ENCODE data around the gene VMP1.

The VMP1 gene

GRCh38 chr17:59707149-59707970, at the start of gene VMP1, which contains the start of gene PTRH2:
Gene VMP1 (plus strand): TSS chr17:59707654. CDS start chr17:59731447, 23,793 bp downstream.
Gene PTRH2 (minus strand): TSS chr17:59707430. CDS start chr17:59697978, 9,452 bp downstream.
- DNase-seq = peak; percentile 93

DNA sequence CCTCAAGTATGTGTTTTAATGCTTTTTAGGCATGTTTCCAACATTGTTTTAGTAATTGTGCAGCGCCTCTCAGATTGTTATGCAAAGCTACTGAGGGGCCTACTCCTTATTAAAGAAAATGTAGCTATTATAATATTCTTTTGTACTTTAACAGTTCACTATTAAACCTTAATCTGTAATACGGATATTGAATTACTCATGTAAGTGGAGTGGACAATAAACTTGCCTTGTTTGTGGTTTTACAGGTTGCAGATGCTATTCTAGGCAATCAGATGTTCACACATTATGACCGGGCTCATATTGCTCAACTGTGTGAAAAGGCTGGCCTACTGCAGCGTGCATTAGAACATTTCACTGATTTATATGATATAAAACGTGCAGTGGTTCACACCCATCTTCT, 41.2 kb upstream of the VMP1 start:
- DNase-seq = no peak

GRCh38 chr17:59668816-59669215, 38.6 kb upstream of the VMP1 start:
- no peak for DNase-seq

DNA sequence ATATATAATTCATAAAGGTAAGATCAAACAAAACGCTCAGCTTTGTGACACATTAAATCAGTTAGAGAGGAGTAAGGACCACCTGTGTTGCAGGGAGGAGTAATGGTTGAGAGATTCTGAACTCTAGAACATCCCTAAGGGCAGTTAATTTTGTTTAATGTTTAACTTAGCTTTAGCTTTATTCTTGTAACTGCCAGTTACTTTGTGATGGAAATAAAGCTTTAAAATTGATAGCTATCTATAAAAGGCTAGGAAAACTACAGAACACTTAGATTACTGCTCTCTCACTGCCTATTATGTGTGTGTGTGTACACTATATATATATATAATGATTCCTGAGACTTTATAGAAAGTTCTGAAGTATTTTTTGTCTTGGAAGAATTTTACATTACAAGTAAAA, 38.0 kb upstream of the VMP1 start:
- no peak for DNase-seq

GRCh38 chr17:59669944-59670343, 37.5 kb upstream of the VMP1 start:
- no peak for DNase-seq

GRCh38 chr17:59671386-59671785, 36.1 kb upstream of the VMP1 start:
- no peak for DNase-seq

GRCh38 chr17:59675231-59675630, 32.2 kb upstream of the VMP1 start:
- DNase-seq = no peak

DNA sequence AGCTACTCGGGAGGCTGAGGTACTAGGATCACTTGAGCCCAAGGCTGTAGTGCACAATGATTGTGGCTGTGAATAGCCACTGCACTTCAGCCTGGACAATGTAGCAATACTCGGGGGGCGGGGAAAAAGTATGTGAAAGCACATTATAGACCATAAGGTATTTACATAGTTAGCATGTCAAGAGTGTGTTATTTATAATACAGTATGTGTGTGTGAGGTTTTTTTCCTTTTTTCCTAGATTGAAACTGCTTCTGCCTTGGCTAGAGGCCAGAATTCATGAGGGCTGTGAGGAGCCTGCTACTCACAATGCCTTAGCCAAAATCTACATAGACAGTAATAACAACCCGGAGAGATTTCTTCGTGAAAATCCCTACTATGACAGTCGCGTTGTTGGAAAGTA, 30.7 kb upstream of the VMP1 start:
- DNase-seq = no peak

GRCh38 chr17:59678918-59679317, 28.5 kb upstream of the VMP1 start:
- DNase-seq = no peak

DNA sequence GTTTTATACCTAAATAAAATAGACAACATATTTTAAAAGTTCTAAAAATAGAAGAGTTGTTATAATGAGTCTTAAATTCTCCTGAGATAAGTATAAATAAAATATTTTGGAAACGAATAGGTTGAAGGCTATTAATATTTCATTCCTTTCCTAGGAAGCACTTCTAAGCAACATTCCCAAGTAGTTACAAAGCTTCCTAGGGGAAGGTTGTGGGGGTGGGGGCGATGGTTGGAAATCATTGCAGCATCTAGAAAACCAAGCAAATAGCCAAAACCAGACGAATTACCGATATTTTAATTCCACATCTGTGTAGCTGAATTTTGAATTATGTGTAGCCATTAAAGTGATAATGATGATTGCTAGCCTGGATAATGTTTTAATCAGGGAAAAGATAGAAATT, 27.1 kb upstream of the VMP1 start:
- DNase-seq = no peak

DNA sequence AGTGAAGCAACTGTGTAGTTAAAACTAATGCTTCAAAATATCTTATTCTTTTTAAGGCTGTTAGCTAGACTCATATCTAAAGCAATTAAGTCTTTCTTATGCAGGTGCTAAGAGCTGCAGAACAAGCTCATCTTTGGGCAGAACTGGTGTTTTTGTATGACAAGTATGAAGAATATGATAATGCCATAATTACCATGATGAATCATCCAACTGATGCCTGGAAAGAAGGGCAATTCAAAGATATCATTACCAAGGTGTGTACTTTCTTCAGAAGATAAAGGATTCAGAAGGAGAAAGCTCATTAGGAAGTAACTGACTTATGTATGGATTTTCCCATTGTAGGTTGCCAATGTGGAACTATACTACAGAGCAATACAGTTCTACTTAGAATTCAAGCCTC, 24.2 kb upstream of the VMP1 start:
- DNase-seq = no peak

- DNase-seq = no peak
Measured at GRCh38 chr17:59684967-59685366, 22.5 kb upstream of the VMP1 start.

- no peak for DNase-seq
Measured at GRCh38 chr17:59688008-59688407, 19.4 kb upstream of the VMP1 start.

GRCh38 chr17:59688496-59688895, 19.0 kb upstream of the VMP1 start:
- no peak for DNase-seq

DNA sequence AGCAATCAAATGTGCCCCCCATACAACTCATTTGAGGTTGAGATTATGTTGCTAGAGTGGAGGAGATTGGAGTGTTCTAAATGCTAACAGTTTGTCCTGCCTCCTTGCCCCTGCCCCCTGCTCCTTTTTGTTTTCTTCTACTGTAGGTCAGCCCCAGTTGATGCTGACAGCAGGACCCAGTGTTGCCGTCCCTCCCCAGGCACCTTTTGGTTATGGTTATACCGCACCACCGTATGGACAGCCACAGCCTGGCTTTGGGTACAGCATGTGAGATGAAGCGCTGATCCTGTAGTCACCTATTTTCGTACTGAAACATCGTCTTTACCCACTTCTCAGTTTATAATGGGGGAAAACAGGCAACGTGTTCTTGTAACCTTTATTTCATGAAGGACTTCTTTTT, 13.9 kb upstream of the VMP1 start:
- DNase-seq = no peak

- DNase-seq = no peak
Measured at GRCh38 chr17:59694344-59694743, 13.1 kb upstream of the VMP1 start.

DNA sequence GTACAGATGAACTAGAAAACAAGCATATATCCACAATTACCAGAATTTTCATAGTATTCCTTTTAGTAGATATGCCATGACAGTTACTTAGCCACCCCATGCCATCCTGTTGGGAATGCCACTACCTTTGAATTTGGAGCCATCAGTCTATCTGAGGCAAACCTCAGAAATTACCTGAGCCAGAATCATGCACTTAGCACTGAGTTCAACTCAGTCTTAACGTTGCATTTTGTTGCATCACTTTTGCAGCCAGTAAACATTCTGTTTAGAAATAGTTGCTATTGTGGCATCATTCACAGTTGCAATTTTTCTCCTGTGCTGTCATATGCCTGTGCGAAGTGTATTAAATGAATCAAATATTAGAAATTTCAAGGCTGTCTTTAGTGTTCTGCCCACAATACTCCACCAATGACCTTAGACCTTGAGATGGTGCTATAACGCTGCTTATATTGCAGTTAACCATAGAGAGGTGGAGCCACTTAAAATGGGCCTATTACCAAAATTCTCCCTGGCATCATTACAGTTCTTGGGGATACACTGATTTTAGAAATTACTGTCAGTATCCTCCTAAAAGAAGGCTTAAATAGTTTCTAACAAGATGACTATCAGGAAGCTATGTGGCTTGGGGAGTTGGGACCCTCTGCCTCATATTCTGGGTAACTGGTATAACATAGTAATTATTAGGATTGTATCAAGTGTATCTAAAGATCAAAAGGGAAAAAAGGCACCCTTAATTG, 11.3 kb upstream of the VMP1 start:
- DNase-seq = no peak

- DNase-seq = no peak
Measured at GRCh38 chr17:59696682-59697277, 10.7 kb upstream of the VMP1 start.

DNA sequence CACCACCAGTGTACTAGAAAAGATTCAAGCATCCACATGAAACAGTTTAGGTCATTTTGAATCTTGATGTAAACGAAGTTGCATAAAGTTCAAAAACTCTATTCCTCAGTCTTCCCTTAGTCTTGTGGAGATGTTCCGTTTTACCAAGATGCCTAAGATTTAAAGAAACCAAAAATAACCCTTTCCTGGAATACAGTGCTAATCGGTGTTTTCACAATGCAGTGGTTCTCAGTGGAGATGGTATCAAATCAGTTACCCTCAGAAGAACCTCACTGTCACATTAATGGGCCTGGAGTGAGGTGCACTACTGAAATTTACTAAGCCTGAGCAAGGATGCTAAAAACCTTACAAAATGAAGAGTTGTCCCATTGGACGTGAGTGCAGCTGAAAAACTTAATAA, 9.3 kb upstream of the VMP1 start:
- DNase-seq = no peak

GRCh38 chr17:59699218-59699617, 8.2 kb upstream of the VMP1 start:
- DNase-seq = no peak

GRCh38 chr17:59699786-59700185, 7.7 kb upstream of the VMP1 start:
- DNase-seq = no peak

GRCh38 chr17:59702304-59702703, 5.2 kb upstream of the VMP1 start:
- DNase-seq = no peak

- no peak for DNase-seq
Measured at GRCh38 chr17:59707971-59708430, 547 bp downstream of the VMP1 start.

- DNase-seq = no peak
Measured at GRCh38 chr17:59711936-59712335, 4.5 kb downstream of the VMP1 start.
